Measurements from ENCODE around the gene CDC40. TPM values are rescaled to one million over a fixed set of nuclear protein-coding genes. Genes with fewer than 3 reads are reported as not detected.

The CDC40 gene
- total and polyA plus RNA-seq, 11 donors = 5.8 to 23.5 (median 13.8) TPM

DNA sequence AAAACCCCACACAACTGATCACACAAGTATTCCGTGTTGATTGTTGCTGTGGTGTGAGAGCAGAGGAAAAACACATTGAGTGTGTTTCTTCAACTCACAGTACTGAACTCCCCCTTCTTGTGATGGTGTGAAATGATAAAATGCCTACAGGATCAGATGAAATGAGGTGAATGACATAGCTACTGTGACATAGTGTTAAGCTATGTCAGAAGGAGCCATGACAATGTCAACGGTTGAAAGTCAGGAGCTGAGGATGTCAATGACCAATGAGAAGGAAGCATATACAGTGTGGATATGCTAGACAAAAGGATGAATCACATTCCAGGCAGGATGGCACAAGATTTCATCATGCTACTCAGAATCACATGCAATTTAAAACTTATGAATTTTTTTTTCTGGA is 39.6 kb upstream of the CDC40 start:
- intact Hi-C loops (cut with DNase I) = no loop called here
- no peak for TF ChIP-seq CTCF (IDR thresholded peaks at IDR 0.05)
- TF ChIP-seq POLR2A (IDR thresholded peaks at IDR 0.05) = no peak
- H3K27ac ChIP-seq = no peak overlapping the region
- no peak overlapping the region for H3K4me3 ChIP-seq
- no peak for DNase-seq
- no peaks in the 10 kb centered on the region for H3K27me3 ChIP-seq
- no peaks in the 10 kb centered on the region for H3K36me3 ChIP-seq
- H3K4me1 ChIP-seq = no peaks in the 10 kb centered on the region
- ATAC-seq = no peak
- 78 to 86% (median 82%) methylated on average over 2 of the region's 2 CpGs for WGBS, 4 donors
- peaks cover 0 to 6% (median 0%) of the 10 kb centered on the region in 12 donors for H3K9me3 ChIP-seq

DNA sequence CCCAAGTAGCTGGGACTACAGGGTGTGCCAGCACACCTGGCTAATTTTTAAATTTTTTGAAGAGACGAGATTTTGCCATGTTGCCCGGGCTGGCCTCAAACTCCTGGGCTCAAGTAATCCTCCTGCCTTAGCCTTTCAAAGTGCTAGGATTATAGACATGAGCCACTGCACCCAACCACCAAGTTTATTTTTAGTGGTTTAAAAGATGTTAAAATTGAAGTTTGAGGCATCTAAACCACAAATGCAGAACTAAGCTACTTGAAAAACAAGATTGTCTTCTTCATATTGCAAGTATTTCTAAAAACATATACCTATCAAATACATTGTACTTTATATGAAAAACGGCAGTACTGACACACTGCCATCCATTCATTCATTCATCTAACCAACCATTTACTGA is 32.4 kb upstream of the CDC40 start:
- no peak overlapping the region for H3K4me3 ChIP-seq
- H3K9me3 ChIP-seq = no peaks in the 10 kb centered on the region
- intact Hi-C loops (cut with DNase I) = no loop called here
- H3K4me1 ChIP-seq = no peaks in the 10 kb centered on the region
- H3K27me3 ChIP-seq = no peaks in the 10 kb centered on the region
- H3K36me3 ChIP-seq = no peaks in the 10 kb centered on the region
- WGBS, 4 donors = 86 to 91% (median 89%) methylated on average over 3 of the region's 3 CpGs
- ATAC-seq = no peak
- H3K27ac ChIP-seq = no peak overlapping the region
- no peak for DNase-seq
- no peak for TF ChIP-seq POLR2A (IDR thresholded peaks at IDR 0.05)

- TF ChIP-seq POLR2A (IDR thresholded peaks at IDR 0.05) (no peak), CTCF (IDR thresholded peaks at IDR 0.05) (no peak)
- no peak overlapping the region for H3K27ac ChIP-seq
- no peaks in the 10 kb centered on the region for H3K4me1 ChIP-seq
- ATAC-seq = no peak
- no peak for DNase-seq
- intact Hi-C loops (cut with DNase I) = no loop called here
- no peaks in the 10 kb centered on the region for H3K36me3 ChIP-seq
- 90 to 99% (median 95%) methylated on average over 1 of the region's 1 CpG for WGBS, 4 donors
- H3K9me3 ChIP-seq = no peaks in the 10 kb centered on the region
- H3K4me3 ChIP-seq = no peak overlapping the region
- no peaks in the 10 kb centered on the region for H3K27me3 ChIP-seq
These were observed 21.7 kb upstream of the CDC40 start for GRCh38 chr6:110158479-110158878.

DNA sequence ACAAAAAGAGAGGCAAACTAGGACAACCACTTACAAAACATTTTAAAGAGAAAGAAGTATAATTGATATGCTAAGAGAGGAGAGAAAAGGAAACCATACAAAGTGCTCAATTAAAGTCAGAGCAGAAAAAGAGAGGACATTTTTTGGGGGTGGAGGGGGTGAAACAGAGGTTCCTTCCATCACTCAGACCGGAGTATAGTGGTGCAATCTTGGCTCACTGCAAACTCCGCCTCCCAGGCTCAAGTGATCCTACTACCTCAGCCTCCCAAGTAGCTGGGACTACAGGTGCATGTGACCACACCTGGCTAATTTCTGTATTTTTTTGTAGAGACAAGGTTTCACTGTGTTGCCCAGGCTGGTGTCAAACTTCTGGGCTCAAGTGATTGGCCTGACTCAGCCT is 10.1 kb upstream of the CDC40 start:
- intact Hi-C loops (cut with DNase I) = loop anchor here in 1 of 10 donors (5.0 kb wide), 1 partner anchor 212 kb away; no protein-coding TSS in a partner anchor
- no peak for DNase-seq
- no peak overlapping the region for H3K27ac ChIP-seq
- no peak overlapping the region for H3K4me3 ChIP-seq
- H3K36me3 ChIP-seq = no peaks in the 10 kb centered on the region
- H3K9me3 ChIP-seq = no peaks in the 10 kb centered on the region
- WGBS, 4 donors = 85 to 92% (median 90%) methylated on average over 2 of the region's 2 CpGs
- no peaks in the 10 kb centered on the region for H3K27me3 ChIP-seq
- no peaks in the 10 kb centered on the region for H3K4me1 ChIP-seq
- TF ChIP-seq CTCF (IDR thresholded peaks at IDR 0.05) (no peak), POLR2A (IDR thresholded peaks at IDR 0.05) (no peak)
- no peak for ATAC-seq

- TF ChIP-seq CTCF (IDR thresholded peaks at IDR 0.05) (no peak), POLR2A (IDR thresholded peaks at IDR 0.05) (no peak)
- H3K4me3 ChIP-seq = no peak overlapping the region
- no peaks in the 10 kb centered on the region for H3K27me3 ChIP-seq
- no peaks in the 10 kb centered on the region for H3K36me3 ChIP-seq
- no peak overlapping the region for H3K27ac ChIP-seq
- WGBS, 4 donors = 84 to 94% (median 92%) methylated on average over 4 of the region's 4 CpGs
- peaks cover 0 to 6% (median 2%) of the 10 kb centered on the region in 12 donors for H3K4me1 ChIP-seq
- intact Hi-C loops (cut with DNase I) = loop anchor here in 1 of 10 donors (5.0 kb wide), 1 partner anchor 209 kb away; no protein-coding TSS in a partner anchor
- ATAC-seq (no peak), DNase-seq (no peak)
- H3K9me3 ChIP-seq = no peaks in the 10 kb centered on the region
These were observed 6.6 kb upstream of the CDC40 start for GRCh38 chr6:110173506-110174132.

Measured in heart left ventricle (tissue), 16 donors.